Medulla oblongata (tissue), 1 donor: Measurements from ENCODE around the gene ZNF98.

Experiments
- DNase-seq: peaks from one replicate; pipeline ENCODE4 v3.0.0-alpha.2; 2015; ENCODE audit errors: extremely low spot score

Gene ZNF98

GRCh38 chr19:22422211-22422610 lies at the start of gene ZNF98:
ZNF98 (minus strand) TSS chr19:22422346; CDS start chr19:22422224, 122 bp downstream.
- DNase-seq: peak; percentile 71

GRCh38 chr19:22446605-22447004 lies 24.5 kb upstream of the ZNF98 start:
- DNase-seq: no peak

GRCh38 chr19:22438011-22438410 lies 15.9 kb upstream of the ZNF98 start:
- DNase-seq: no peak

GRCh38 chr19:22427960-22428913 lies 6.1 kb upstream of the ZNF98 start:
- no peak for DNase-seq

- DNase-seq: no peak
Measured at GRCh38 chr19:22427547-22427946, 5.4 kb upstream of the ZNF98 start.

GRCh38 chr19:22426901-22427300 lies 4.8 kb upstream of the ZNF98 start:
- DNase-seq: no peak

- no peak for DNase-seq
Measured at GRCh38 chr19:22421797-22422196, 349 bp downstream of the ZNF98 start.

GRCh38 chr19:22354665-22355064 lies 67.5 kb downstream of the ZNF98 start:
- DNase-seq: no peak
